ENCODE results near the gene PIGC.

PIGC gene

DNA sequence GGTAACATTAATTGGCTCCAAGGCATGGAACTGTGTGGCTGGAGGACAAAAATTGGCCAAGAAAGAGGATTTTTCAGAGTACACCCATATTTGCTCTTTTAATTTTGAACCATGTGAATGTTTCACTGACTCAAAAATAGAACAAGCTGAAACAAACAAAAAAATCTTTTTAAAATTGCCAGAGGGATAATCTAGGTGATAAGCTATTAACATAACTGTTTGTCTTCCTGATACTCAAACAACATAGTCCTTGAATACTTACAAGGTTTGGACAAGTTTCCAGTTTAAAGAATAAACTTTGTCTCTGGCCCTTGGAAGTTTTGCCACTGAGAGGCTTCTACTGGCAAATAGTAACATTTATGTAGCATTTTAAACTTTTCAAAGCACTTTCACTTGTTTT, 30.0 kb upstream of the PIGC start (continued):
- TF ChIP-seq ZNF501 (tag by site-specific recombination; IDR thresholded peaks at IDR 0.05): no peak
- TF ChIP-seq, protein P1, sequence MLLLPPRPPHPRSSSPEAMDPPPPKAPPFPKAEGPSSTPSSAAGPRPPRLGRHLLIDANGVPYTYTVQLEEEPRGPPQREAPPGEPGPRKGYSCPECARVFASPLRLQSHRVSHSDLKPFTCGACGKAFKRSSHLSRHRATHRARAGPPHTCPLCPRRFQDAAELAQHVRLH (tag by site-specific recombination; IDR thresholded peaks at IDR 0.05): no peak
- TF ChIP-seq ZBTB26 (tag by site-specific recombination; optimal IDR thresholded peaks at IDR 0.05): no peak
- TF ChIP-seq ZNF449 (tag by site-specific recombination; IDR thresholded peaks at IDR 0.05): no peak
- no peak for TF ChIP-seq ZNF114 (tag by site-specific recombination; IDR thresholded peaks at IDR 0.05)
- no peak for TF ChIP-seq AEBP2 (tag by site-specific recombination; IDR thresholded peaks at IDR 0.05; ENCODE audit: borderline replicate concordance)

DNA sequence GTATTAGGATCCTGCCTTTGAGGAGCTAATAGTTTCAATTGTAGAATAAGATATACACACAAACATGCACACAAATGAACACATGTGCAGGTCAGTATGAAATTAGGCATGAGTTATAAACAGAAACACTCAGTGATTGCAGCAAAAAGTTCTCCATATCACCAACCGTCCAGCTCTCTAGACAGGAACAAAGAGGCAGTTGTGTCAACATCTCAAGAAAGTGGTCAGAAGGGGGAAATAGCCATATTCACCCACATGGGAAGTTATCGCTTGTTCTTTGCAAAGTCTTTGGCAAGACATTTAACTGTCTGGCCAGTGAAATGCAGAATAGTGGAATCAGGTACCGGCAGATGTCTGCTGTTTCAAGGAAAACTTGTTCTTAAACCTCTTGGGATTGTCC, 29.4 kb upstream of the PIGC start:
- no peak overlapping the region for H3K4me3 ChIP-seq (ENCODE audit: low read depth, low read length)
- H3K36me3 ChIP-seq (ENCODE audit: control insufficient read depth in 2 of 2, insufficient read depth in 1 of 2, low read length in 2 of 2): no peaks in the 10 kb centered on the region
- H3K4me1 ChIP-seq (ENCODE audit: control insufficient read depth, insufficient read depth, low read length): no peaks in the 10 kb centered on the region
- TF ChIP-seq ZNF544 (tag by site-specific recombination; IDR thresholded peaks at IDR 0.05) (no peak), ZNF623 (tag by site-specific recombination; IDR thresholded peaks at IDR 0.05) (no peak), KLF7 (tag by site-specific recombination; IDR thresholded peaks at IDR 0.05; ENCODE audit: borderline replicate concordance) (no peak), ZNF280D (tag by site-specific recombination; IDR thresholded peaks at IDR 0.05) (no peak), ZNF621 (tag by site-specific recombination; IDR thresholded peaks at IDR 0.05) (no peak), ZNF146 (tag by site-specific recombination; IDR thresholded peaks at IDR 0.05) (no peak), KLF10 (tag by site-specific recombination; IDR thresholded peaks at IDR 0.05) (no peak), ZNF19 (tag by site-specific recombination; IDR thresholded peaks at IDR 0.05; ENCODE audit: low read depth) (no peak), ZFP41 (tag by site-specific recombination; IDR thresholded peaks at IDR 0.05; ENCODE audit: borderline replicate concordance) (no peak), ZNF184 (tag by site-specific recombination; IDR thresholded peaks at IDR 0.05) (no peak), ZNF518A (tag by site-specific recombination; conservative IDR thresholded peaks at IDR 0.05; ENCODE audit: low read depth) (no peak)
- no peaks in the 10 kb centered on the region for H3K9me3 ChIP-seq (ENCODE audit: control insufficient read depth, insufficient read depth, low read depth, low read length)
- H3K27ac ChIP-seq (ENCODE audit: extremely low read depth, low read depth, low read length): no peak overlapping the region
- ChIA-PET POLR2A (no interaction called here), CTCF (interaction anchor here (0.6 kb wide), 1 partner anchor 321 kb away, joined by 3 read pairs; no protein-coding TSS in a partner anchor)
